Measurements from ENCODE around the gene MSANTD1.

Gene MSANTD1

GRCh38 chr4:3248811-3249661, at the start of gene MSANTD1:
Gene MSANTD1 (plus strand): TSS chr4:3249159. CDS start chr4:3249223, 64 bp downstream.
- in situ Hi-C loops (cut with MboI; ENCODE audit: low sequenced_read_pairs), result no loop called here

GRCh38 chr4:3199653-3200422, 49.1 kb upstream of the MSANTD1 start:
- in situ Hi-C loops (cut with MboI; ENCODE audit: low sequenced_read_pairs), result no loop called here

- in situ Hi-C loops (cut with MboI; ENCODE audit: low sequenced_read_pairs), result no loop called here
These were observed 48.4 kb upstream of the MSANTD1 start for GRCh38 chr4:3200423-3201090.

GRCh38 chr4:3201718-3202702, 46.9 kb upstream of the MSANTD1 start:
- in situ Hi-C loops (cut with MboI; ENCODE audit: low sequenced_read_pairs), result no loop called here

GRCh38 chr4:3202836-3203820, 45.8 kb upstream of the MSANTD1 start:
- in situ Hi-C loops (cut with MboI; ENCODE audit: low sequenced_read_pairs), result no loop called here

- in situ Hi-C loops (cut with MboI; ENCODE audit: low sequenced_read_pairs), result no loop called here
These were observed 45.0 kb upstream of the MSANTD1 start for GRCh38 chr4:3203971-3204431.

GRCh38 chr4:3205995-3206394, 43.0 kb upstream of the MSANTD1 start:
- in situ Hi-C loops (cut with MboI; ENCODE audit: low sequenced_read_pairs), result no loop called here

GRCh38 chr4:3206439-3207100, 42.4 kb upstream of the MSANTD1 start:
- in situ Hi-C loops (cut with MboI; ENCODE audit: low sequenced_read_pairs), result no loop called here

- in situ Hi-C loops (cut with MboI; ENCODE audit: low sequenced_read_pairs), result no loop called here
These were observed 41.4 kb upstream of the MSANTD1 start for GRCh38 chr4:3207531-3208037.

- in situ Hi-C loops (cut with MboI; ENCODE audit: low sequenced_read_pairs), result no loop called here
These were observed 40.1 kb upstream of the MSANTD1 start for GRCh38 chr4:3208826-3209225.

GRCh38 chr4:3209551-3210325, 39.2 kb upstream of the MSANTD1 start:
- in situ Hi-C loops (cut with MboI; ENCODE audit: low sequenced_read_pairs), result no loop called here

GRCh38 chr4:3210467-3210866, 38.5 kb upstream of the MSANTD1 start:
- in situ Hi-C loops (cut with MboI; ENCODE audit: low sequenced_read_pairs), result no loop called here

GRCh38 chr4:3211866-3212265, 37.1 kb upstream of the MSANTD1 start:
- in situ Hi-C loops (cut with MboI; ENCODE audit: low sequenced_read_pairs), result no loop called here

- in situ Hi-C loops (cut with MboI; ENCODE audit: low sequenced_read_pairs), result no loop called here
These were observed 36.4 kb upstream of the MSANTD1 start for GRCh38 chr4:3212391-3213105.

GRCh38 chr4:3213106-3213425, 35.9 kb upstream of the MSANTD1 start:
- in situ Hi-C loops (cut with MboI; ENCODE audit: low sequenced_read_pairs), result no loop called here

GRCh38 chr4:3213661-3214250, 35.2 kb upstream of the MSANTD1 start:
- in situ Hi-C loops (cut with MboI; ENCODE audit: low sequenced_read_pairs), result no loop called here

- in situ Hi-C loops (cut with MboI; ENCODE audit: low sequenced_read_pairs), result no loop called here
These were observed 33.7 kb upstream of the MSANTD1 start for GRCh38 chr4:3215256-3215655.
